GM12864 (cell line): Measurements from ENCODE around the gene UTP25.
A peak's percentile ranks its signal among the peaks of the same experiment; 100 is the strongest.

Source experiments
- DNase-seq: peaks from one replicate; pipeline ENCODE4 v3.0.0-alpha.2; 2011; ENCODE audit warnings: low read depth
- H3K4me3 ChIP-seq: 2 replicates; pipeline ENCODE4 v1.5.1; 2011; ENCODE audit warnings: mild to moderate bottlenecking, low read depth, low read length, control low read depth
- CTCF ChIP-seq: IDR thresholded peaks from 2 replicates; pipeline ENCODE4 v1.5.1; 2011; ENCODE audit warnings: low read depth, mild to moderate bottlenecking, moderate library complexity, low read length, control low read depth, inconsistent platforms; ENCODE audit errors: missing control alignments

UTP25 gene

GRCh38 chr1:209827384-209828262, at the start of gene UTP25:
TSS of gene UTP25 (plus strand) at chr1:209827972. CDS start at chr1:209828064, 92 bp downstream.
- peak; percentile 74 for TF ChIP-seq CTCF
- DNase-seq: peak; percentile 97
- peak within 1 kb of the TSS; percentile 68 for H3K4me3 ChIP-seq

GRCh38 chr1:209778102-209778501, 49.7 kb upstream of the UTP25 start:
- DNase-seq: no peak
- no peak overlapping the region for H3K4me3 ChIP-seq
- TF ChIP-seq CTCF: no peak

GRCh38 chr1:209780268-209780667, 47.5 kb upstream of the UTP25 start:
- DNase-seq: no peak
- no peak overlapping the region for H3K4me3 ChIP-seq
- TF ChIP-seq CTCF: no peak

- no peak for DNase-seq
- TF ChIP-seq CTCF: no peak
- H3K4me3 ChIP-seq: peak overlapping the region; percentile 94; the same call in 1 of the 2 replicates
These were observed 44.4 kb upstream of the UTP25 start for GRCh38 chr1:209783386-209783785.

- peak; percentile 92 for DNase-seq
- TF ChIP-seq CTCF: no peak
- H3K4me3 ChIP-seq: peak within 1 kb of the TSS; percentile 94
These were observed 43.3 kb upstream of the UTP25 start, which contains the start of gene C1orf74 for GRCh38 chr1:209784265-209785169. TSS of gene C1orf74 (minus strand) at chr1:209784559. CDS start at chr1:209783634, 925 bp downstream.

- TF ChIP-seq CTCF: no peak
- no peak for DNase-seq
- H3K4me3 ChIP-seq: no peak overlapping the region
These were observed 42.2 kb upstream of the UTP25 start for GRCh38 chr1:209785592-209785991.
